DMS 273 (cell line): Measurements from ENCODE around the gene EIF3F.
"Not testable (repeated sequence)": the region's sequence is repeated elsewhere in the genome, so short reads cannot be mapped to it uniquely, and the experiment has no call there.

Source experiments
- DNase-seq: peaks from one replicate; lab custom pipeline; 2025; ENCODE audit not compliant: unreplicated experiment; lab: John Stamatoyannopoulos, UW

Gene EIF3F

DNA sequence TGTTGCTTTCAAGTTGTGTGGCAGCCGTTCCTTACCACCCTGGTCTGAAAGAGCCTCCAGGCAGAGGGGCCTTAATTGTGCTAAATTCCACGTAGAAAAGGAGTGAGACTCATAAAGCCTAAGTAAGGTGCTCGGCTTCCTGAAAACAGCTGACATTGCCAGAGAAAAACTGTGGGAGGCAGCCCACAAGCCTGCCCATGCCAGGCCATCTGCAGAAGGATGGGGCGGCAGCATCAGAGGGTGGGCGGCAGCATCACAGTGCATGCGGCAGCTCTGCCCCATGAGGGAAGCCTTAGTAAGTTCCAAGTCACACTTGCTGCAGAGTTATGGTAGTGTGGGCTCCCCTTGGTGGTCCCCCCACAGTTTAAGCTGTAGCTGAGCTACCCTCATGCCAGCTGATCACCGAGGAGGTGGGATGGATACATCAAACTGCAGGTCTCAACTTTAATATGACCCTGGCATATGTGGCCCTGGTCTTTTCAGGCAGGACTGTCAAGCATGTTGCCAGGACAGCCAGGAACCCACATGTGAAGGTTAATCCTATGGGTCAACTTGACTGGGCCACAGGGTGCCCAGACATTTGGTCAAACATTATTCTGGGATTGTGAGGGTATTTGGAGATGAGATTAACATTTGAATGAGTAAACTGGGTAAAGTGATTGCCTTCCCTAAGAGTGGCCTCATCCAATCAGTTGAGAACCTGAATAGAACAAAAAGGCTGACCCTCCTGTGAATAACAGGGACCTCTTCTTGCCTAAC, 3.1 kb upstream of the EIF3F start:
- no peak for DNase-seq

DNA sequence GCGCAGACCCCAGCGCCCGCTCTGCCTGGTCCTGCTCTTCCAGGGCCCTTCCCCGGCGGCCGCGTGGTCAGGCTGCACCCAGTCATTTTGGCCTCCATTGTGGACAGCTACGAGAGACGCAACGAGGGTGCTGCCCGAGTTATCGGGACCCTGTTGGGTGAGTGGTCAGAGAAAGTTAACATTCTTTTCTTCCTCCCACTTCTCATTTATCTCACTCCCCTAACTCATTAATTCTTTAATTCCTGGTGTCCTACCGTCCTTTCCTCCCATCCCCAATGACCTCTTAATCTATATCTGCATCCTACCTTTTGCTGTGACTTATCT, 385 bp downstream of the EIF3F start:
- not testable (repeated sequence) for DNase-seq

DNA sequence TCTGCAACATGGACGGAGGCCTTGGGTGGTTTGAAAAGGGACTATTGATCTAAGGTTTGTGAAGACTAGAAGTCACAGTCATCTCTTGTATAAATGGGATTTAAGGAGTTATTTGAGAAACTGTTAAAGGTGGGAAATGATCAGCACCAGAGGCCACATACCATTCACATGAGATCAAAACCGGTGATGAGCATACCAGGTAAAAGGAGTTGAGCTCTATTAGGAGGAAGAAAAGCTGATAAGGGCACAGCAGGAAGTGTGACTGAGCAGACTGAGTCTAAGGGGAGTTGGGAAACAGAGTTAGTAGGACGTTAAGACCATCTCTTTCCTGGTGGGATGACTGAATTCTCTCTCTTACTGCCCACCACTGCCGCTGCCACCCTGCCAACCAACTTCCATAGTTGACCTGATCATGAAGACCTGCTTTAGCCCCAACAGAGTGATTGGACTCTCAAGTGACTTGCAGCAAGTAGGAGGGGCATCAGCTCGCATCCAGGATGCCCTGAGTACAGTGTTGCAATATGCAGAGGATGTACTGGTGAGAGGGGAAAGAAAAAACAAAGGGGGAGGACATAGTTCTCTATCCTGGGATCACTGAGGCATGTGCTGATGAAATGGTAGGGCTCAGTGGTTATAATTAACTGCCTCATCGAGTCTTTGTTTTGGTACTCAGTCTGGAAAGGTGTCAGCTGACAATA, 7.6 kb downstream of the EIF3F start:
- no peak for DNase-seq

DNA sequence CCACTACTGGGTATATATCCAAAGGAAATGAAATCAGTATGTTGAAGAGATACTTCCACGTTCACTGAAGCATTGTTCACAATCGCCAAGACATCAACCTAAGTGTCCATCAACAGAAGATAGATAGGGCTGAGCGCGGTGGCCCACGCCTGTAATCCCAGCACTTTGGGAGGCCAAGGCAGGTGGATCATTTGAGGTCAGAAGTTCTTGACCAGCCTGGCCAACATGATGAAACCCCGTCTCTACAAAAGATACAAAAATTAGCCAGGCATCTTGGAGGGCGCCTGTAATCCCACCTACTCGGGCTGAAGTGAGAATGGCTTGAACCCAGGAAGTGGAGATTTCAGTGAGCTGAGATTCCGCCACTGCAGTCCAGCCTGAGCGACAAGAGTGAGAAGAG, 12.7 kb downstream of the EIF3F start:
- no peak for DNase-seq

DNA sequence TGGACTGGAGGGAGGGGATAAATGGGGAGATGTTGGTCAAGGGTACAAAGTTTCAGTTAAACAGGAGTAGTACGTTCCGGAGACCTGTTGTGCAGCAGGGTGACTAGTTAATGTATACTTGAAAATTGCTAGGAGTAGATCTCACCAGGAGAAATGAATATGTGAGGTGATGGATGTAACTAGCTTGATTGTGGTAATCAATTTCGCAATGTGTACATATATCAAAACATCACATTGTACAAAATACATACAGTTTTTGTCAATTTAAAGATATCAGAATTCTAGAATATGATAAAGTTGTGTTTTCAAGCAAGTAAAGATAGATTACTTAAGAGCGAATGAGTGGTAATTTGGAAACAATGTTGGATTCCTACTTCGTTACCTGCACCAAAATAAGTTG, 13.3 kb downstream of the EIF3F start:
- no peak for DNase-seq

DNA sequence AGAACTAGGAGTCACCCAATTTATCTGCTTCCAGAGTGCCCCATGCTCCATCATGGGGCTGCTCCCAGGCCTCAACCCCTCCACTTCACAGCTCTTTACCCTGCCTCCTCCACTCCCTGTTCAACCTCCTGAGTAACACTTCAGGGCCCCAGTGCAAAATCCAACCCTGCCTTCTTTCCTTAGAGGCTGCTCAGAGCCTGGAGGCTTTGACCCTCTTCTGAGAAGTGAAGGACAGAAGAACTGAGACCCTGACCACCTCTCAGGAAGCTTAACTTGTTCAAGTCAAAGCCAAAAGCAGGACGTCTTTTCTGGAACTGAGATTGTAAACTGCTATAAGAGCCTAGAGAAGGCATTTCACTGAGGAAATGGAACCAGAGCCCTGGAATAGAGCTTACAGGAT, 15.5 kb downstream of the EIF3F start:
- no peak for DNase-seq

DNA sequence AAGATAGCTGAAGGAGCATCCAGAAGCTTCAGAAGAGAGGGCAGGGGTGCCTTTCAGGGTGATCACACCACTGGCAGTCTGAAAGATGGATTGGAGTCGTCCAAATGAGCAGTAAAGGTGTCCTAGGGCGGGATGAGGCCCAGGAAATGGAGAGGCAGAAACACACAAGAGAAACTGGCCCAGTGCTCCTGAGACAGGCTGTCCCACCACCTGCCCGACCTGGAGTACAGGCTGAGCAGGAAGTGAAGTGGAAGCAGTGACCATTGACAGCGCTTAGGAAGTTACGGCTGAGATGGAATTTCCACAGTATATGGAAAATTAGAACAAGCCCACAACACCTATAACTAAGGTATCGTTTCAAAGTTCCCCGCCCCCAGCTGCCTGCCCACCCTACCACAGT, 16.1 kb downstream of the EIF3F start:
- no peak for DNase-seq

DNA sequence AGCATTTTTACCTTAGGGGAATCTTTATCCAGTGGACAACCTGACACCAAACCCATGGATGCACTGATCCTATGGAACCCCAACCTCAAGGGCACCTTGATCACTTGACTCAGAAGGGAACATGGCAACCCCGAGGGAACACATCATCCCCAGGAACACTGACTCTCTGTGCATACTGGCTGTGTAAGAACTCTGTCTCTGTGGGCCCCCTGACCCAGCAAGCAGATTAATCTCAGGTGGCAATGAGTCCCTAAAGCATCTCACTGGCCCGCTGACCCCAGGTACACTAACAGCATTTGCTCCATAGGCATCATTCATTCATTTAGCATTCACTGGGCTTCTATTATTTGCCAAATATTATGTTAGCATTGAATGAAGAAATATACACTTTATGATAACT, 16.9 kb downstream of the EIF3F start:
- DNase-seq: no peak

DNA sequence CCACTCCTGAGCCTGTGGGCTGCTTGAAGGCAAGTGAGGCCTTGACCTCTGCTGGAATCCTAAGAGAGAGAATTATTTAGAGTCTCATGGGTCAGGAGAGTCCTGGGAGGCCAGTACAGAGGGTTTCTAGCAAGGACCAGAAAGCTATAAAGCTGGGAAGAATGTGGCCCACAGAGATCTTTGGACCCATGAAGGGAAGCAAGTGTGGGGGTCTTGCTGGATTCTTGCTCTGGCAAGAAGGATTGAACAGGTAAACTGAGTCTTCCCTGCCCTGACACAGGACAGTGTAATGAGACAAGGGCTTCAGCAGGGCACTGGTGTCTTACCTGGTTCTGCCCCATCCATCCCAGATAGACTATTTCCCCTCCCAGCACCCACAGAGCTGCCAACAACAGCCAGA, 18.4 kb downstream of the EIF3F start:
- DNase-seq: no peak

DNA sequence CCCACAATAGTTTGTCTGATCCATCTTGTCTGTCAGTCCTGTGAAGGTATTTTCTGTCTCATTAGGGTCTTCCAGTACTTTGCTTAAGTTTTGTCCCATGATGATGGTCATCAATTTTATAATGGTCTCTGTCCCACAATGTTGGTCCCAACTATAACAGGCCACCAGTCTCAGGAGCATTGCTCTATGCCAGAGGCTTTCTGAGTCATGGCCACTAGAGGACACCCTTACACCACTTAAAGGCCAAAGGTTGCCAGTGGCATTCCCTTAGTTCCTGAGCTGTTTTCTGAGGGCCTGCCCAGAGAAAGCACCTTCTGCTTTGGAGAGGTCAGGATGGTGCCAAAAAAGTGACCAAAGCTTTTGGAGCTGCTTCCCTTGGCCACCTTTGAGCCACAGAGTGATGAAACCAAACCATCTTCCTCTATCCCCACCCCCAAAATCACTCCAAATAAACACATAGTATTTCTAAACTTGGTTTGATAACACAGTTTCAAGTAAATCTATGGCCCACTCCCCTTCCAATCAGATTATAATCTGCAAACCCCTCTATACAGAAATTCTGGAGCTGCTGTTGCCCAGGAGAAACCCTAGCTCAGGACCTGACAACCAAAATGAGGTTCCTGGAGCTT, 19.3 kb downstream of the EIF3F start:
- peak; percentile 79 for DNase-seq

DNA sequence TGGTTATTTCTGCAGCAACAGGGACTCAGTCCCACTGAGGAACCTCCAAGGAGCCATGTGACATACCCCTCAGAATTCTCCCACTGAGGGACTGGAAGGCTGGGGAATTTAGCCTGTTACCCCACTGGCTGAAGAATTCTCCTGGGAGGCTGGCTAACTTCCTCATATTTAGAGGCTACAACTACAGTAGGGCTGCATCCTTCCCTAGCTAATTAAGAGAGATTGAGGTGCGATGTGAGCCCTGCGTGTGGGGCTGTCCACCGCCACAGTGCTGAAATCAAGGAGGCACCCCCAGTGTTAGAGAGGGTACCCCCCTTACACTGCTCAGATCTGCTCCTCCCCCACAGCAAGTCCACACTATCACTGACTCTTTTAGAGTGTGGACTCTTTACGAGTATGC, 21.1 kb downstream of the EIF3F start:
- DNase-seq: no peak

DNA sequence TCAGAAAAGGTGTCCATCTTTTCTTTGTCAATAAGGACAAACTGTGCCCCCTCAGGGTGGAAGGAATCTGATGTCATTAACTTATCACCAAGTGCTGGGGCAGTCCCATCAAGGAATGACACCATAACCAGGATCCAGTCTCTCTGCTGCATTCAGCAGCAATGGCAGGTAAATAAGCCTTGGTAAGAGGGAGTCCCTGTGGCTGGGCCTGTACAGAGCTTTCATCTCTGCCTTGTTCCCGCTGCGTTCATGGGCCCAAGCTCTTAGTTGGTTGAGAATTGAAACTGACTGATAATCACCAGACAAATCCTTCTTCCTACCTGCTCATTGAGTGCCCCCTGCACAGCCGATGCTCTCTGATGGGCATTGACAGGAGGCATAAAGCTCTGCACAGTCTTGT, 22.7 kb downstream of the EIF3F start:
- no peak for DNase-seq

DNA sequence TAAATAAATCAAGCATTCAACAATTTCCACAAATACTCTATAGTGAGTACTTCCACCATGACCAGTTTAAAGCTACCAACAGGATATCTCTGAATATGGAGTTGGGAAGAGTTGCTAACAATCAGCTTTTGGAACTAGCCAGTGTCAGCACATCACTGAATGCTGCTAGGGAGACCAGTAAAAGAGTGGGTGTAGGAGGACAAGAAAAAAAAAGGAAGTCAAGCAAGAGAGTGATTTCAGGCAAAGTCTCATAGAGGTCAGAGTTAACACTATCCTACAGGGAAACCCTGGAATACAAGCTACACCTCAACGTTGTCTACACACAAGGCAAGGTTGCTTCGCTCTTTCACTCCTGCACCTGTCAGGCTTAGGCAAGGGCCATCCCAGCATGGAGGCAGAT, 24.2 kb downstream of the EIF3F start:
- no peak for DNase-seq

DNA sequence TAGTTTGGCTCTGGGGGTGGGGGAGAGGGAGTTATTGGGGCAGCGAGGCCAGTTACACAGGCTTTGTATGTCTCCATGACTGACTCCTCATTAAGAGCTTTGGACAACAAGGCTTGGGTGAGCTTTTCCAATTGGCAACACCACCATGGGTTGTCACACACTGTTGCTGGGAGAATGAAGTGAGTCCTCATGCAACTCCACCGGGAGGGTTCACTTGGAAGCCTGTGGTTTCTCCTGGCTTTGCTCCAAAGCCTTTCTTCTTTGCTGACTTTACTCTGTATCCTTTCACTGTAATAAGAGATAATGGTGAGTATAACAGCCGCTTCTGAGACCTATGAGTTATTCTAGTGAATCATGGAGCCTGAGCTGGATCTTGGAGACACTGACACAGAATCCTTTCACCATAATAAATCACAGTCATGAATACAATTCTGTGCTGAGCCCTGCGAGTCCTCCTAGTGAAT, 24.9 kb downstream of the EIF3F start:
- no peak for DNase-seq

DNA sequence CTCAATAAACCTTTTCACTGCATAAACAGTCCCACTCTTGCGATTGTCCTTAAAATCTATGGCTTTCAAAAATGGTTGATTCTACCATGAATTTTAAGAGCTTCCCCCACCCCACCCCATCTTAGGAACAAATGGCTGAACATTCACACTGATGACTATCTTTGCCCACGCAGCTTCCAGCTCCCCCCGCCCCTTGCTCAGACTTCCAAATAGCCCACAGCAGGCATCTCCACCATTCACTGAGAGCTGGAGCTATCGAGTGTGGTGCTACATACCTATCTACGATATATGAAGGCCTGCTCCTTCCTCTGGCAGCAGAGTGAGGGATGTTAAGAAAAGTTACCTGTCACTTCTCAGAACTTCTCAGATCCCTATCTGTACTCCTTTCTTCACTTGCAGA, 26.7 kb downstream of the EIF3F start:
- DNase-seq: no peak

DNA sequence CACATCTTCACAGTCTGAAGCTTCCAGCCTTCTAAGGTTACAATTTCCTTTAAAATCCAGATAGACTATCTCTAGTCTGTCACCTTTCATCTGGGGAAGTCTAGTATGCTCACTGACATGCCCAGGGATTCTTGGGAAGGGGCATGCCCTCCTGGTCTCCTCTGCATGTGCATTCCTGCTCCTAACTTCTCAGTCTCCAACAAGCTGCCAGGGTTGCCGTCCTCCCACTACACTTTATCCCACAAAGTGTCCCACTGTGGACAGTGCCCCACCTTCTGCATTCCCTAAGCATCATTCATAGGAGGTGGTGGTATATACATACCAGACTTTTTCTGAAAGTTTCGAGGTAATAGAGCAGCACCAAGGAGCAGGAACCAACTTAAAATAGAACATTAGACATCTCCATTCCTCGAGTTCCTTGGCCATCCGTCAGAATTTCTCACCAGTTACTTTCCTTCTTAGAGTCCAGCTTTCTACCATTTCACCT, 28.7 kb downstream of the EIF3F start:
- no peak for DNase-seq

DNA sequence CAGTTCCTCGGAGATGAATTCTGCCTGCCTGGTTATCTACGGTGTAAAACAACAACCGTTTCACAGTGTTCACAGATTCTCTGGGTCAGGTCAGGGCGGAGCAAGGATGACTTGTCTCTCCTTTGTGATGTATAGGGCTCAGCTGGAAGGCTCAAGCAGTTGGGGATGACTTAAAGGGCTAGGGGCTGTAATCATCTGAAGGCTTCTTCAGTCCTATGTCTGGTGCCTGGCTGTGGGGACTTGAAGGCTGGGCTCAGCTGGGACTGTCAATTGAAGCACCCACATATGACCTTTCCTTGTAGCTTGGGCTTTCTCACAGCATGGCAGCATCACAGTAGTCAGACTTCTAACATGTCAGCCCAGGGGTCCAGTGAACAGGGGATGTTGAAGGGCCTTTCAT, 29.3 kb downstream of the EIF3F start:
- DNase-seq: no peak

DNA sequence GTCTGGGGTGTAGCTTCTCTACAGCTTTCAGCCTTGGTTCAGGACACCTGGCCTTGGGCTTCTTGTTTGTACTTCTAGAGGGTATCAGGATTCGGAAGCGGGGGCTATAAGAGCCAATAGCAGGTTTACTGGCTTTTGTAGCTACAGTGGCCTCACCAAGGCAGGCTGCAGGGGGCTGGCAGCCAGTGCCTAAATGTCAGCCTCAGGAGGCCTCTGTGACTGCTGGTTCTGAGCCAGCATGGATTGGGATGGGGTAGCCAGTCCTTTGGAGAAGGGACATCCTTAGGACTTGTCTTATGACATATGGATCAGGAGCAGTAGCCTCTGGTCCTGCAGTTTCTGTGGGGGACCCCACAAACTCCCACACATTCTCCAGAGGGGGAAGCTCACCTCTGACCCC, 29.9 kb downstream of the EIF3F start:
- no peak for DNase-seq

DNA sequence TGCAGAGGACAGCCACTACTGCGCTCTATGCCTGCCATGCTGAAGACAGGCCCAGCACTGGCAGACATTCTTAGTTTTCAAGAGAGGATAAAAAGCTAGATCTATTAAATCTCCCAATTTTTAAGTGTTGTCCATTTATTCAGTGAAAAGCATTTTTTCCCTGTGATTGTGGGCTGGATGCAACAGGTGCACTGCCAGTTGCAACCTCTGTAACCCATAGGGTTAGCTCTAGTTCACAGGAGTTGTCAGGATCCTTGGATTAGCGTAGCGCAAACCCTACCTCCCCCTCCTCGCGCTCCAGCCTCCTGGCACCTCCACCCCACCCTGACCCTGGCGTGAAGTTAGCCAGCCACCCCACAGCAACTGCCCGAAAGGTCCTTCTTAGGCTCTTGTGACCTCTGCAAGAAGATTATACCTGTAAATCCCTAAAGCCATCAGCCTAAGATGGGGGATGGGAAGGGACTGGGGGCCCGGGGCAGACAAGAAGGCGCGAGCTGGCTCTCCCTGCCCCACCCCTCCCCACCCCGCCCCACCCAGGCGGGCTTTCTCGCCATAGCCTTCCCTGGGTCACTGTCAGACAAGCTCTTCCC, 30.9 kb downstream of the EIF3F start:
- DNase-seq: no peak

DNA sequence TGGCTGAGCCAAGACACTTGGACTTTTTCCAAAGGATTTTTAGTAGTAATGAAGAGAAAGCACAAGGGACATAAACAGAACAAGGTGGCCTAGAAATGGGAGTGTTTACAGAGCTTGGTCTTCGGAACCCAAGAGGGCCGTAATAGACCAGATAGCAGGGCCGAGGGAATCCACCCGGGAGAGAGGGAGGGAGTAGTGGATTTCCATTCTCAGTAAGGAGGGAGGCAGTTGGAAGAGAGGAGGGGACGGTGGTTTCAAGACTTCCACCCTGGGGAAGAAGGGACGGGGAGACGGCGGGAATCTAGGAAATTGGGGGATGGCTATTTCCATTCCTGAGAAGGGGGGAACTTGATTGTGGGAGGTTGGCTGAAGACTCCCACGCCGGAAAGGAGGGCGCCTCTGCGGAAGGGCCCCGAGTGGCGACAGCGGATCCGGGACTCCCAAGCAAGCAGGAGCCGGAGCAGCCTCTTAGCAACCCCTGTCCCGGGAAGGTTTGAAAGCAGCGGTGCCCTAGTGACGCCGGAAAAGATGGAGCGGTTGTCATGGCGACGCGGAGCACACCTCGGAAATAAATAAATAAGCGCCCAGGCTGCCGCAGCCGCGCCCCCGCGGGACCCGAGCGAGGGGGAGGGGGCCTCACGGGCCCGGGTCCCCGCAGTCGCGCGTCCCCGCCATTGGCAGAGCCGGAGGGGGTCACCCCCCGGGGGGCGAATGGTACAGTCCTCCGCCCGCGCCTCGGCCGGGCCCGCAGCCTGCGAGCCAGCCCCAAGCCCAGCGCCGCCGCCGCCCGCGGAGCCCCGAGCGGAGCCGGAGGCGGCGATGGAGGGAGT, 31.6 kb downstream of the EIF3F start:
- DNase-seq: peak; percentile 85
